ENCODE data around the gene NFASC.

- no peak for TF ChIP-seq CTCF (IDR thresholded peaks at IDR 0.05)
- no peak for TF ChIP-seq ZNF281 (CRISPR knock-in tag; IDR thresholded peaks at IDR 0.05)
- no peak for TF ChIP-seq HMGXB4 (CRISPR knock-in tag; IDR thresholded peaks at IDR 0.05)
- no peak for TF ChIP-seq ATF3 (CRISPR knock-in tag; conservative IDR thresholded peaks at IDR 0.05)
- TF ChIP-seq E2F1 (CRISPR knock-in tag; IDR thresholded peaks at IDR 0.05): no peak
- TF ChIP-seq NFE2L1 (CRISPR knock-in tag; IDR thresholded peaks at IDR 0.05): no peak
- TF ChIP-seq FOXP4 (CRISPR knock-in tag; IDR thresholded peaks at IDR 0.05): no peak
- no peak for TF ChIP-seq KAT7 (CRISPR knock-in tag; IDR thresholded peaks at IDR 0.05; ENCODE audit: borderline replicate concordance)
- TF ChIP-seq GABPB1 (CRISPR knock-in tag; IDR thresholded peaks at IDR 0.05): no peak
These were observed 12.7 kb downstream of the NFASC start for GRCh38 chr1:204883405-204883804.

All from WTC11 (cell line).